ENCODE results near the gene PRKACA. TPM values are rescaled to one million over a fixed set of nuclear protein-coding genes. Genes with fewer than 3 reads are reported as not detected.

Gene PRKACA
- total RNA-seq, 1 experiment from 2014 or later = 56.7 TPM

GRCh38 chr19:14112809-14113385 lies 4.7 kb downstream of the PRKACA start:
- H3K4me3 ChIP-seq (ENCODE audit: low read depth, low read length, poor library complexity, severe bottlenecking) = no peak overlapping the region
- H3K27ac ChIP-seq (ENCODE audit: low read depth, low read length, poor library complexity, severe bottlenecking) = peak overlapping the region; percentile 29
- H3K4me1 ChIP-seq (ENCODE audit: insufficient read depth, low read length, poor library complexity, severe bottlenecking) = peaks cover 18% of the 10 kb centered on the region
- no peak for TF ChIP-seq EZH2 (IDR thresholded peaks at IDR 0.05; ENCODE audit: borderline replicate concordance, low read depth, low read length, poor library complexity, severe bottlenecking)
- TF ChIP-seq CTCF (conservative IDR thresholded peaks at IDR 0.05; ENCODE audit: low read depth, low read length) = no peak
- DNase-seq (ENCODE audit: low spot score) = no peak
- intact Hi-C loops (cut with micrococcal nuclease; ENCODE audit: unreplicated experiment) = no loop called here
- H3K36me3 ChIP-seq (ENCODE audit: insufficient read depth, low read length, poor library complexity, severe bottlenecking) = no peaks in the 10 kb centered on the region
- ChIA-PET POLR2A (ENCODE audit: low non-redundant PET) (no interaction called here), CTCF (no interaction called here)
- no TSS peak for BruUV-seq (replicated peaks)
- H3K27me3 ChIP-seq (replicated peaks; ENCODE audit: insufficient read depth, low read depth, low read length, poor library complexity) = no peaks in the 10 kb centered on the region
- no peaks in the 10 kb centered on the region for H3K9me3 ChIP-seq (ENCODE audit: low read depth, low read length, poor library complexity, severe bottlenecking)

GRCh38 chr19:14112051-14112808 lies 5.3 kb downstream of the PRKACA start:
- Histone ChIP-seq H3K27me3 (replicated peaks; ENCODE audit: insufficient read depth, low read depth, low read length, poor library complexity) (no peaks in the 10 kb centered on the region), H3K9me3 (ENCODE audit: low read depth, low read length, poor library complexity, severe bottlenecking) (no peaks in the 10 kb centered on the region), H3K27ac (ENCODE audit: low read depth, low read length, poor library complexity, severe bottlenecking) (peak overlapping the region; percentile 29), H3K4me1 (ENCODE audit: insufficient read depth, low read length, poor library complexity, severe bottlenecking) (peaks cover 18% of the 10 kb centered on the region), H3K4me3 (ENCODE audit: low read depth, low read length, poor library complexity, severe bottlenecking) (no peak overlapping the region), H3K36me3 (ENCODE audit: insufficient read depth, low read length, poor library complexity, severe bottlenecking) (no peaks in the 10 kb centered on the region)
- CTCF ChIA-PET = no interaction called here
- TF ChIP-seq EZH2 (IDR thresholded peaks at IDR 0.05; ENCODE audit: borderline replicate concordance, low read depth, low read length, poor library complexity, severe bottlenecking) (no peak), CTCF (conservative IDR thresholded peaks at IDR 0.05; ENCODE audit: low read depth, low read length) (no peak)
- BruUV-seq (replicated peaks) = no TSS peak
- DNase-seq (ENCODE audit: low spot score) = no peak
- intact Hi-C loops (cut with micrococcal nuclease; ENCODE audit: unreplicated experiment) = no loop called here
- POLR2A ChIA-PET (ENCODE audit: low non-redundant PET) = interaction anchor here (0.6 kb wide), 1 partner anchor 108 kb away, joined by 7 read pairs; no protein-coding TSS in a partner anchor

- Histone ChIP-seq H3K4me3 (ENCODE audit: low read depth, low read length, poor library complexity, severe bottlenecking) (no peak overlapping the region), H3K36me3 (ENCODE audit: insufficient read depth, low read length, poor library complexity, severe bottlenecking) (no peaks in the 10 kb centered on the region), H3K27me3 (replicated peaks; ENCODE audit: insufficient read depth, low read depth, low read length, poor library complexity) (no peaks in the 10 kb centered on the region), H3K9me3 (ENCODE audit: low read depth, low read length, poor library complexity, severe bottlenecking) (no peaks in the 10 kb centered on the region), H3K4me1 (ENCODE audit: insufficient read depth, low read length, poor library complexity, severe bottlenecking) (peaks cover 16% of the 10 kb centered on the region), H3K27ac (ENCODE audit: low read depth, low read length, poor library complexity, severe bottlenecking) (no peak overlapping the region)
- POLR2A ChIA-PET (ENCODE audit: low non-redundant PET) = no interaction called here
- DNase-seq (ENCODE audit: low spot score) = no peak
- no peak for TF ChIP-seq EZH2 (IDR thresholded peaks at IDR 0.05; ENCODE audit: borderline replicate concordance, low read depth, low read length, poor library complexity, severe bottlenecking)
- no peak for TF ChIP-seq CTCF (conservative IDR thresholded peaks at IDR 0.05; ENCODE audit: low read depth, low read length)
- intact Hi-C loops (cut with micrococcal nuclease; ENCODE audit: unreplicated experiment) = no loop called here
- no TSS peak for BruUV-seq (replicated peaks)
- CTCF ChIA-PET = no interaction called here
Measured at GRCh38 chr19:14111486-14111885, 6.1 kb downstream of the PRKACA start.

Measured in A673 (cell line).